Anterior cingulate cortex (tissue), 58 donors: Measurements from ENCODE around the gene OSBPL8.
A peak's percentile ranks its signal among the peaks of the same experiment; 100 is the strongest.

Experiments used
- DNase-seq, 58 donors: peaks; one replicate each; lab custom pipeline; 2025; lab: John Stamatoyannopoulos, UW

OSBPL8 gene, protein sequence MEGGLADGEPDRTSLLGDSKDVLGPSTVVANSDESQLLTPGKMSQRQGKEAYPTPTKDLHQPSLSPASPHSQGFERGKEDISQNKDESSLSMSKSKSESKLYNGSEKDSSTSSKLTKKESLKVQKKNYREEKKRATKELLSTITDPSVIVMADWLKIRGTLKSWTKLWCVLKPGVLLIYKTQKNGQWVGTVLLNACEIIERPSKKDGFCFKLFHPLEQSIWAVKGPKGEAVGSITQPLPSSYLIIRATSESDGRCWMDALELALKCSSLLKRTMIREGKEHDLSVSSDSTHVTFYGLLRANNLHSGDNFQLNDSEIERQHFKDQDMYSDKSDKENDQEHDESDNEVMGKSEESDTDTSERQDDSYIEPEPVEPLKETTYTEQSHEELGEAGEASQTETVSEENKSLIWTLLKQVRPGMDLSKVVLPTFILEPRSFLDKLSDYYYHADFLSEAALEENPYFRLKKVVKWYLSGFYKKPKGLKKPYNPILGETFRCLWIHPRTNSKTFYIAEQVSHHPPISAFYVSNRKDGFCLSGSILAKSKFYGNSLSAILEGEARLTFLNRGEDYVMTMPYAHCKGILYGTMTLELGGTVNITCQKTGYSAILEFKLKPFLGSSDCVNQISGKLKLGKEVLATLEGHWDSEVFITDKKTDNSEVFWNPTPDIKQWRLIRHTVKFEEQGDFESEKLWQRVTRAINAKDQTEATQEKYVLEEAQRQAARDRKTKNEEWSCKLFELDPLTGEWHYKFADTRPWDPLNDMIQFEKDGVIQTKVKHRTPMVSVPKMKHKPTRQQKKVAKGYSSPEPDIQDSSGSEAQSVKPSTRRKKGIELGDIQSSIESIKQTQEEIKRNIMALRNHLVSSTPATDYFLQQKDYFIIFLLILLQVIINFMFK

DNA sequence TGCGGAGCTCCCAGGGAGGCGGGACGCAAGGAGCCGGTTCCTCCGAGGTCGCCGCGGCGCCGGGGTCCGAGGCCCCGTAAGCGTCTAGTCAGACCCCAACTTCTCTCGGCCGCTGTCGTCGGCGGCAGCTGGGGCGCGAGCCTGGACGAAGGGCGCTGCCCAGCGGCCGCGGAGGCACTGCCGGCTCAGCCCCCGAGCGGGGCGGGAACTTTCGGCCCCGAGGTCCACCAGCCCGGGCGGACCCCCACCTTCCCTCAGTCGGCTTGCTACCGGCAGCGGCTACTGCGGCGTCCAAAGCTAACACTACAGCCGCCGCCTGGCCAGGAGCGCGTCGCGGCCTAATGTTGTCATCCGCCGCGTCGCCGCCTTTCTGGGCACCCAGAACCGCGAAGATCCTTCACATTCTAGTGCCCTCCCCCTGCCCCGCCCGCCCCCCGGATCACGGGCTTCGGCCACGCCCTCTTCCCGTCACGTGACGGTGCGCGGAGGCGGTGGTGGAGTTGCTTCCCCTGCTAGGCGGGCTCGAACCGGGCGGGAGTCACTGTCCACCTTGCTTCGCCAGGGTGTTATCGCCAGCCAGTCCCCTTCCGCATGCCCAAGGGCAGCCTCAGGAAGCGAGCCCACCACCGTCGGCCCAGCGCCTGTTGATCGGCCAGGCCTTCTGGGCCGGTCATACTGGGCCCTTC is at the start of gene OSBPL8:
Gene OSBPL8, minus strand, starts transcription at position 372 of the 686 bp plus-strand sequence. CDS start 72,220 bp downstream, outside the sequence.
- peak; percentile 68 to 96 (median 93) for DNase-seq

DNA sequence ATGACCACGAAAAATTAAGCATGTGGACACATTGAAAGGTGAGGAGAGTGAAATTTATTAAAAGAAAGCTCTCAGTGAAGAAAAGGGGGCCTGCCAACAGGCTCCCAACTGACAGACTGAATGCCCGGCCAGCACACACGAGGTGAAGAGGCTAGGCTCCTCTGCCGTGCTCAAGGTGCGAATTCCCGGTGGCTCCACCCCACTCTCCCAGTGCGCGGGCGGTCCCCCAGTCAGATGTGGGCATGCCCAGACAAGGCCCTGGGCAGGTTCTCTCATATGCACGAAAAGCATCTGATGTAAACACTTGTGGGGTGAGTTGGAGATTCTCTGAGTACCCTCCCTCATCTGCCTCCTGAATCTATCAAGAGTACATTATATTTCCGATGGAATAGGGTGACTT is 48.5 kb upstream of the OSBPL8 start:
- no peak for DNase-seq

DNA sequence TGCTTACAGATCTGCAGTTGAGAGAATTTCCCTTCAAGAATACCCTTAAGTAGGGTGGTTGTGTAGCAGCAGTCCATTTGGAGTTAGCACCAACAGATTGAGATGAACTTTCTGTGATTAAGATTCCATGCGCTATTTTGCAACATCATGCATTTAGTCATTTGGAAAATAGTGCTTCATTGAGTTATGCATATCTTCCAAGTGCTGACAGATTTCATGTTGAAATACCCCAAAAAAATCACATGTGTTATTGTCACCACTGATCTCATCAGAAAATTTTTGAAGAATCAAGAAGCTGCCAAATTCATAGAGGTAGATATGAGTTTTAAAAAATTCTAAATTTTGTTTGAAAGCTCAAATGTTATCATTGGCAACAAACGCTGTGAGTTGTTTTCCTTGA is 35.5 kb upstream of the OSBPL8 start:
- DNase-seq: no peak

DNA sequence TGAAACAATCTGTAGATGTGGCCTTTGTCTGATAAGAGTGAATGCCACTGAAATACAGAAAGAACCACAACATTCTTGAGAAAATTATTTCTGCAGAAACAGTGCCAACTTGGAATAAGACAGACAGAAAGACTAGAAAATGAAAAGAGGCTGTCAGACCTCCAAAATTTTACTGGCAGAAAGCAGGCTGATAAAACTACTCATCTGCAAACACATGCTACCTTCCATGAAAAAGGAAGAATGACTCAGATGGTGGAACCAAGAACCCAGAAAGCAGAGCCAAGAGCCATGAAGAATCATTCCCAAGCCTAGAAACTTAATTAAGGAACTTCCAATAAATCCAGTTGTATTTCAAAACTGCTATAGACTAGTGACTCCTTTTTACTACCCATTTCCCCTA is 31.9 kb upstream of the OSBPL8 start:
- DNase-seq: peak in 3 of 58 donors; percentile 7 to 13 (median 11)

DNA sequence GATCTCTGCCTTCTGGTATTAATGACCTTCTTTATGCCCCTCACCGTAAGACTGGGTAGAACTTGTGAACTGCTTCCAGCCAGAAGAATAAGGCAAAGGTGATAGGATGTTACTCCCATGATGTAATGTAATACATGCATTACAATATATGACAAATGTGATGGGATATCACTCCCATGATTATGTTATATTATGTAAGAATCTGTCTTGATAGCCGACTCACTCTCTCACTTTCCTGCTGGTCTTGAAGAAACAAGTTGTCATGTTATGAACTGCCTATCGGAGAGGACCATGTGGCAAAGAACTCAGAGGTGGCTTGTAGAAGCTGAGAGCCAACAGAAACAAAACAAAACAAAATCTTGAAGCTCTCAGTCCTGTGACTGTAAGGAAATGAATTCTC is 30.6 kb upstream of the OSBPL8 start:
- no peak for DNase-seq

DNA sequence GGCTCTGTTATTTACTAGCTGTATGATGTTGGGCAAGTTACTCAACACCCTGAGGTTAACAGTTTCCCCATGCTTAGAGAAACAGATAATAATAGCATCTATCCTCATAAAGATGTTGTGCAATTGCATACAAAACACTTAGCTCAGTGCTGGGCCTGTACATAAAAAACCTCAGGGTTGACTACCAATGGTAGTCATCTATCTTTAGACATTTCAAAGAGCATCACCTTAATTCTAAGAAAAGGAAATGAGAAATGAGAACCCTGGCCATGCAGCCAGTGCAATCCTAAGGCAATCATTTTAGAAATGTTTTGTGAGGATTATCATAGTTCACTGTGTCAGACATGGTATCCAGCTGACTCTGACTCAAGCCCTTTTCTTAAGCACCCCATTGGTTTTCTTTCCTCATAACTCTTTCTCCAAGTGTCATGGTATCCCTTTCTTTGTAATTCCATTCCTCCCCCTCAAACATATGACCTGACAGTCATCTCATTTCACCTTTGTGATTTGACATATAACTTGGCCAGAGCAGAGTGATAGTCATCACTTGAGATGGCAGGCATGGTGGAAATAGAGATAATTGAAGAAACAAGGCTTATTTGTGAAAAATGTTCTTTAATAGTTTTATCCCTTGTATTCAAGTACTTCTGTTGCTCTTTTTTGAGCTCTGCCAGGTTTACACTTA is 29.5 kb upstream of the OSBPL8 start:
- DNase-seq: no peak

DNA sequence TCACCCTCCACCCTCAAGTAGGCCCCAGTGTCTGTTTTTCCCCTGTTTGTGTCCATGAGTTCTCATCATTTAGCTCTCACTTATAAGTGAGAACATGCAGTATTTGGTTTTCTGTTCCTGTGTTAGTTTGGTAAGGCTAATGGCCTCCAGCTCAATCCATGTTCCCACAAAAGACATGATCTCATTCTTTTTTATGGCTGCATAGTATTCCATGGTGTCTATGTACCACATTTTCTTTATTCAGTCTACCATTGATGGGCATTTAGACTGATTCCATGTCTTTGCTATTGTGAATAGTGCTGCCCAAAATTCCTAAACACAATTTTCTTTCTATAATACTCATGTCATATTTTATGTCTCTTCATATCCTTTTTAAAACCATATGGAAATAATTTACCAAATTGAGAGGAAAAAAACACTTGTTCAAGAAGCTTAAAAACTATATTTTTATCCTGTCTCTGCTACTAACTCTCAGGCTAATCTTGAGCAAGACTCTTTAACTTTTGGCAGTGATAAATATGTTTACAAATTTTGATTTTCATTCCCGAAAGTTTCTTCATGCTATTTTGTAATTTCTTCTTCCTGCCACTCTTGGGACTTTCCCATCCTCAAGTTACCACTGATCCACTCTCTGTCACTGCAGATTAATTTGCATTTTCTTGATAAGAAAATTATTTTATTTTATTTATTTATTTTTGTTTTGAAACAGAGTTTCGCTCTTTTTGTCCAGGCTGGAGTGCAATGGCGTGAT is 28.0 kb upstream of the OSBPL8 start:
- no peak for DNase-seq

DNA sequence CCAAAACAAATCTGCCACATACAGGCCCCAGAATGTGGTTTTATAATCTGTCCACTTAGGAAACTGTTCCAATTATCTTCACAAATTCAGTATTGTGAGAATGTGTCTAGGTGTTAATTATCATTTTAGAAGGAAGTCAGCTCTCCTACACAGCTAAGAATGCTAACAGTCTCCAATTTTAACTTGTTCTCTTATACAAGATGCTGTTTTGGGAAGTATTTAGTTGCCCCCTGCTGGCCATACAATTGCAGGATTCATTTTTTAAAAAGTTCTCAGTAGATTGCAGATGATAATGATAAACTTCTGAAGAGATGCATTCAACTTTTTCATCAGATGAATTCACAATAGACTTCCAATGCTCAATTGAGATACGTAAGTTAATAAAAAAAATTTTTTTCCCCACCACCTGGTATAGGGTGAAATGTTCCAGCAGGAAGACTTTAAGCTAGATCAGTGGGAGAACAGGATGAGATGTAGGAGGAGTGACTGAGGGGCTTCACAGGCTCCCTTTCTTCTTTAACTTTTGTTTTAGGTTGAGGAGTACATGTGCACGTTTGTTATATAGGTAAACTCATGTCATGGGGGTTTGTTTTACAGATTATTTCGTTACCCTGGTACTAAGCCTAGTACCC is 27.3 kb upstream of the OSBPL8 start:
- peak in 10 of 58 donors; percentile 3 to 57 (median 9) for DNase-seq

DNA sequence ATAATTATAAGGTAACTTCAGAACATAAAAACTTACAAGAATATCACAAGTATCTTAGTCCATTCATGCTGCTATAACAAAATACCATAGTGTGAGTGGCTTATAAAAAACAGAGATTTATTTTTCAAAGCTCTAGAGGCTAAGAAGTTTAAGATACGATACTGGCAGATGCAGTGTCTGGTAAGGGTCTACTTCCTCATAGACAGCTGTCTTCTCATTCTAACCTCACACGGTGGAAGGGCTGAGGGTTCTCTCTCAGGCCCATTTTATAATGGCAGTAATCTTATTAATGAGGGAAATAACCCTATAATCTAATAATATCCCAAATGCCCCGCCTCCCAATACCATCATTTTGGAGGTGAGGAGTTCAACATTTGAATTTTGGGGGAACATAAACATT is 23.7 kb upstream of the OSBPL8 start:
- no peak for DNase-seq

DNA sequence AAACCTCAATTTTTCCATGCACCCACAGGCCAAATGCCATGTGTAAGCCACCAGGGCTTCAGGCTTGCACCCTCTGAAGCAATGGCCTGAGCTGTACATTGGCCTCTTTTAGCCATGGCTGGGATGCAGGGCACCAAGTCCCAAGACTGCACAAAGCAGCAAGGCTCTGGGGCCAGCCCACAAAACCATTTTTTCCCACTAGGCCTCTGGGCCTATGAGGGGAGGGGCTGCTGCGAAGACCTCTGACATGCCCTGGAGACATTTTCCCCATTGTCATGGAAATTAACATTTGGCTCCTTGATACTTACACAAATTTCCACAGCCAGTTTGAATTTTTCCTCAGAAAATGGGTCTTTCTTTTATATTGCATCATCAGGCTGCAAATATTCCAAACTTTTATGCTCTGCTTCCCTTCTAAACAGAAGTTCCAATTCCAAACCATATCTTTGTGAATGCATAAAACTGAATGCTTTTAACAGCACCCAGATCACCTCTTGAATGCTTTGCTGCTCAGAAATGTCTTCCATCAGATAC is 14.3 kb upstream of the OSBPL8 start:
- DNase-seq: no peak

DNA sequence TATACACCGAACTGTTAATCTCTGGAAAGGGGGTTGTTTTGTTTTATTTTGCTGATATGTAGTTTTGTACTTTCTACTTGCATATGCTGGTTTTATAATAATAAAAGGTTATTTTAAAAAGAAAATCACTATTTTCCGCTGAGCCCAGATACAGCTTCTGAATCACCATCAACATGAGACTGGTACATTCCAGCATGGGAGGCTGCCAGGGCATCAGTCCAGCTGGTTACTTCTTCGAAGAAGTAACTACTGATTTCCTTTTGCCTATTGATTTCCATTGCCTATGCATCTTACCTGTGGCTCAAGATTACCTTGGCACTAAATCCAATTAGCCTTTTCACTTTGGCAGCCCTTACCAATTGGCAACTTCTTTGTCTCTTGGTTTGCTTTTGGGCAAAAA is 11.7 kb upstream of the OSBPL8 start:
- no peak for DNase-seq

DNA sequence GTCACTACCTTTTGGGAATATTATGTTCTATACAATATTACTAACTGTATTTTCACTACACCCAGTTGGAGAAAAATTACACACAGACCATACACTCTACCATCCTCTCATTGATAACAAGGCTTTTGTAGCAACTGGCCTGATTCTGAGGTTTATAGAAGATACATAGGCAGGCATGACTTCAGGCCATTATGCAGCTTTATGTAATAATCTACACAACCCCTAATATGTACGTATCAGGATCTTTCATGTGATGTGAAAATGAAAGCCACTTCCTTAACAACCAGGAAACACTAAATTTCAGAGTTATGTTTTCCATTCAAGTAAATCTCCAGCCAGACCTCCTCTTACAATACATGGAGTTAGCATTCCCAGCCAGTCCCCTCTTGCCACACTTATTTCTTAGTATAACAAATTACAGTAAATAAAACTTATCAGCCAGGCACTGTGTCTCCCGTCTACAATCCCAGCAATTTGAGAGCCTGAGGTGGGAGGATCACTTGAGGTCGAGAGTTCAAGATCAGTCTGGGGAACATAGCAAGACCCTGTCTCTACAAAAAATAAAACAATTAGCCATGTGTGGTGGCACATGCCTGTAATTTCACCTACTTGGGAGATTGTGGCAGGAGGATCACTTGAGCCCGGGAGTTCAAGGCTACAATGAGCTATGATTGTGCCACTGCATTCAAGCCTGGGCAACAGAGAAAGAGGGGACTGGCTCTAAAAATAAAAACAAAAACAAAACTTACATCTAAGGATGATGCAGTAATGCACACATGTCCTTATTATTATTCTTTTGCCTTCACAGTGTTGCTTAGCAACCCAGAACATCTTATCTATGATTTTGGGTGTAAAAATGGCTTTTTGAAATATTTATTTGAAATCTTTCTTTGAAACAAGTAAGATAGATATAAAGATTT is 10.4 kb upstream of the OSBPL8 start:
- DNase-seq: no peak

DNA sequence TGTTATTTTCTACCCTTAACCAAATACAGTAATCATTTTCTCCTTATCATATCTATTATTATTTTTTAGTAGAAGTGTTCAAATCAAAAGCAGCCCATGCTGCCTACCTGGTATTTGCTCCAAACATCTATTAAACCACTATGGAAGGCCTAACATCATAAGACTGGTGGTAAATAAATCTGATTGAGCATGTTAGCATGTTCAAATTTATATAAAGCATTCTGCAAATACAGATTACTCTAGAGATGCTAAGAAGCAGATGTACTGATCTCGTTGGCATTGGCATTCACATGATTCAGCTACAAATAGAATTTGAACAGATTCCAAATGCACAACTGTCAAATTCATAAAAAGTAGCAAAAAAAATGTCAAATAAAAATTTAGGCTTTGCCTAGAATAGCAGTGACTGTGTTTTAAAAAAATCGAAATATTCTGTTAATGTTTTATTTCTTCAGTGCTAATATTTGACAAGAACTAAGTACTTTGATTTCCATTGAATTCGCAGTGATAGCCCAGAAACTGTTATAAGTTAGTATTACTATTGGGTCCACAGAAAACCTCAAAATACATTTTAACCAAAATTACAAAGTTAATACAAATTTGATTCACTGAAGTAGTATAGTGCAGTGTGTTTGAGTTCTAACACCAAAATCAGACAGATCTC is 9.4 kb upstream of the OSBPL8 start:
- DNase-seq: peak in 1 of 58 donors; percentile 7

DNA sequence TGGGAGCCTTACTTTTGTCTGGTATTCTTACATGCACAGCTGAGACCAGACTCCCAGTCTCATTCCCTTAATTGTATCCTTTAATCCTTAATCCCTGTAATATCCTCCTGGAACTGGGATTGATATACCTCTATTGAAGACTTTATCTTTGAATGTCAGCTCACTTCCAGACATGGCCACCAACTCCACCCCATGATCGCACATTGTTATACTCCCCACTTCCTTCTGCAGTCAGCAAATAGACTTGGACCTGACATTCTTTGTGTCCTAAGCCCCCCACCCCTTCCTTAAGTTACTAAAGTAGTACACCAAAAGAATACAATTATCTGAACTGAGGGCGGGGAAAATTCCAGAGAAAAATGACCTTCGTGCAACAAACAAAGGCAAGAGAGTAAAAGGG is 8.6 kb upstream of the OSBPL8 start:
- DNase-seq: no peak

DNA sequence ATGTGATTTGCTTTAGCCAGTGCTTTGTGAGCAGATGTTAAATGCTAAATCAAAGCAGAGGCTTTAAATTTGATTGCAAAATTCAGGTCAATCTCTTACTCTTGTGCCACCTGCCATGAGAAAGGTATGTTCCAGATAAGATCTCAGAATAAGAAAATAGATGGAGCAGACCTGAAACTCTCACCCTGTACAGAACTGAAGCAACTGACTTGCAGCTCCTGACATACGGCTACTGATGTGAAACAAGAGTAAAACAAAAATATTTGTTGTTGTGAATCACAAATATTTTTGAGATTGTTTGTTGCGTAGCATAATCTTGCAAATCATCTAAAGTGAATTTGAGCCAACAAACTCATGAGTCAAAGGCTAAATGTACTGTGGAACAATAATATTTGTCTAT is 3.5 kb upstream of the OSBPL8 start:
- no peak for DNase-seq

DNA sequence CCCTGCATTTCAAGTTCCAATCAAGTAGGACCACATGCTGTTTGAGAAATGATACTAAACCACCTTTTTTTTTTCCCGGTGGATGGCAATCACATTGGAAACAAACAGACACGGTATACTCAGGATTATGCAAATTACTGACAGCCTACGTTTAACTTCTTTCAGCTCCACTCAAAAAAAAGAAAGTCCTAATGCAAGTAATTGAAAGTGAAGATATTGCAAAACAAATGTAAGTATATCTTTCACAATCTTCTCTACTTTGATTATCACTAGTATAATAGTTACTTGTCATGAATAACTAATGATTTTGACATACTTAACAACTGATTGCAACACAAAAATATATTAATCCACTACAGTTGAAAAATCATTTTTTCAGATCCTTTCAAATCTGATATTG is 2.6 kb upstream of the OSBPL8 start:
- DNase-seq: no peak

DNA sequence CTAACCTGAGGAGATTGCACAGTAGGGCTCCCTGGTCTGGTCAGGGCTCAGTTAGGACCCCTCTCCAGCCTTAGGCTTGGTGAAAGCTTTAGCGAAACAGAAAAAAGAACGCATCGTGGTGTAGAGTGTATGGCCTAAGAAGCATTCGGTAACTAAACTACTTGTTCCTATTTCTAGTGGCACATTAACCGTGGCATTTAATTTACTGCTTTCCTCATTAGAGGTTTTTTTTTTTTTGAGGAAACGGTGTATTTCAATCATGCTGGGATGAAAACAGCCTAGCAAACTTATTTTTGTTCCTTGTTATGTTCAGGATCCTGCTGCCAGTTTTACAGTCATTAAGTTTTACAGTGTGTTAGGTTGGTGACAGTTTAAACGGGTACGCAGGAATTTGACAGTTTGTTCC is 518 bp upstream of the OSBPL8 start:
- no peak for DNase-seq
